Muscle of back (tissue), 13 donors: ENCODE data around the gene OLFM3. TPM values are rescaled to one million over a fixed set of nuclear protein-coding genes. Genes with fewer than 3 reads are reported as not detected.

Experiments used
- DNase-seq, 3 donors: peaks; one replicate each; pipeline versions ENCODE4 v3.0.0 to v3.0.0-alpha.2; 2013
- long read RNA-seq, 9 donors: transcript quantifications; one replicate each; lab custom pipeline, GENCODE V29; 2026
- polyA plus RNA-seq, 10 donors: library from polyadenylated mRNA; unstranded; fragments of 120-200 nt; gene quantifications; one replicate each; pipeline ENCODE4 v1.2.1, GENCODE V29; 2013; ENCODE audit not compliant: insufficient read length in 10 of 10

Gene OLFM3
- polyA plus RNA-seq = 1 to 10 TPM in 1 of 10 donors, under 1 TPM in 9; 0.19 to 1.4 (median 0.41) TPM
- long read RNA-seq, donor 1 = 0 reads
- long read RNA-seq, donor 2 = 0 reads
- long read RNA-seq, donor 3 = 0 reads
- long read RNA-seq, donor 4 = 0 reads
- long read RNA-seq, donor 5 = 0 reads
- long read RNA-seq, donor 6 = 0 reads
- long read RNA-seq, donor 7 = 0 reads
- long read RNA-seq, donor 8 = 0 reads
- long read RNA-seq, donor 9 = 0 reads

- peak; percentile 14 to 61 (median 41) for DNase-seq
Measured at GRCh38 chr1:101996825-101997465, at the start of gene OLFM3. OLFM3 (minus strand) TSS chr1:101996926.

GRCh38 chr1:102045752-102046151, 49.0 kb upstream of the OLFM3 start:
- no peak for DNase-seq

GRCh38 chr1:102032534-102032933, 35.8 kb upstream of the OLFM3 start:
- DNase-seq = no peak

GRCh38 chr1:102019530-102019929, 22.8 kb upstream of the OLFM3 start:
- no peak for DNase-seq

GRCh38 chr1:102015728-102016127, 19.0 kb upstream of the OLFM3 start:
- no peak for DNase-seq

- no peak for DNase-seq
Measured at GRCh38 chr1:102002057-102002456, 5.3 kb upstream of the OLFM3 start.

- no peak for DNase-seq
Measured at GRCh38 chr1:101995984-101996745, 561 bp downstream of the OLFM3 start.

- no peak for DNase-seq
Measured at GRCh38 chr1:101993710-101994109, 3.0 kb downstream of the OLFM3 start.

- no peak for DNase-seq
Measured at GRCh38 chr1:101992821-101993575, 3.7 kb downstream of the OLFM3 start.

- DNase-seq = no peak
Measured at GRCh38 chr1:101980974-101981373, 15.8 kb downstream of the OLFM3 start.

GRCh38 chr1:101977266-101977665, 19.5 kb downstream of the OLFM3 start:
- DNase-seq = no peak

- no peak for DNase-seq
Measured at GRCh38 chr1:101976161-101976560, 20.6 kb downstream of the OLFM3 start.

GRCh38 chr1:101975371-101975770, 21.4 kb downstream of the OLFM3 start:
- DNase-seq = no peak

GRCh38 chr1:101974599-101975274, 22.0 kb downstream of the OLFM3 start:
- DNase-seq = no peak

- DNase-seq = peak; percentile 1 to 12 (median 6)
Measured at GRCh38 chr1:101971304-101971703, 25.4 kb downstream of the OLFM3 start.

- DNase-seq = no peak
Measured at GRCh38 chr1:101967871-101968270, 28.9 kb downstream of the OLFM3 start.

GRCh38 chr1:101965341-101965740, 31.4 kb downstream of the OLFM3 start:
- peak in 1 of 3 donors; percentile 10 for DNase-seq

GRCh38 chr1:101964708-101965107, 32.0 kb downstream of the OLFM3 start:
- DNase-seq = no peak

- no peak for DNase-seq
Measured at GRCh38 chr1:101960142-101960541, 36.6 kb downstream of the OLFM3 start.

GRCh38 chr1:101959456-101959855, 37.3 kb downstream of the OLFM3 start:
- no peak for DNase-seq

- DNase-seq = no peak
Measured at GRCh38 chr1:101957771-101958170, 39.0 kb downstream of the OLFM3 start.

- DNase-seq = no peak
Measured at GRCh38 chr1:101953623-101954022, 43.1 kb downstream of the OLFM3 start.
